Forelimb muscle (tissue), 1 donor: ENCODE results near the gene PABPN1L. TPM values are rescaled to one million over a fixed set of nuclear protein-coding genes. Genes with fewer than 3 reads are reported as not detected.
"Not testable (repeated sequence)": the region's sequence is repeated elsewhere in the genome, so short reads cannot be mapped to it uniquely, and the experiment has no call there.

Experiments
- DNase-seq: peaks from one replicate; pipeline ENCODE4 v3.0.0-alpha.2; 2013; ENCODE audit warnings: low read depth
- polyA plus RNA-seq: library from polyadenylated mRNA; unstranded; fragments of 120-200 nt; gene quantifications from one replicate; pipeline ENCODE4 v1.2.1, GENCODE V29; 2013; ENCODE audit not compliant: insufficient read length

PABPN1L gene
- polyA plus RNA-seq, 1 donor = 0.11 TPM

- DNase-seq = no peak
Measured at GRCh38 chr16:88830783-88831182, 35.7 kb downstream of the PABPN1L start.

DNA sequence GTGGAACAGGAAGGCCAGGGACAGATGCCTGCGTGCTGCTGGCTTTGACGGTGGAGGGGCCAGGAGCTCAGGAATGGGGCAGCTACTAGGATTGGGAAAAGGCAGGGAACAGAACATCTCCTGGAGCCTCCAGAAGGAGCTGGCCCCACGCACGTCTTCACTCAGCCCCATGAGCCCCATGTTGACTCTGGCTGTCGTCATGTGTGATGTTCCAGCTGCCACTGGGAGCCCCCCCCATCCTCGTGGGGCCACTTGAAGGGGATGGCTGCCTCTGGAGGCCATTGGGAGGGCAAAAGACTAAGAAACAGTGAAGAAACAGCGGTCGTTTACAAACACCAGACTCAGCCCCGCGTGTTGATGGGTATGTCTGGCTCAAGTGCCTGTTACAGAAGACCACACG lies 36.2 kb downstream of the PABPN1L start:
- DNase-seq = no peak

DNA sequence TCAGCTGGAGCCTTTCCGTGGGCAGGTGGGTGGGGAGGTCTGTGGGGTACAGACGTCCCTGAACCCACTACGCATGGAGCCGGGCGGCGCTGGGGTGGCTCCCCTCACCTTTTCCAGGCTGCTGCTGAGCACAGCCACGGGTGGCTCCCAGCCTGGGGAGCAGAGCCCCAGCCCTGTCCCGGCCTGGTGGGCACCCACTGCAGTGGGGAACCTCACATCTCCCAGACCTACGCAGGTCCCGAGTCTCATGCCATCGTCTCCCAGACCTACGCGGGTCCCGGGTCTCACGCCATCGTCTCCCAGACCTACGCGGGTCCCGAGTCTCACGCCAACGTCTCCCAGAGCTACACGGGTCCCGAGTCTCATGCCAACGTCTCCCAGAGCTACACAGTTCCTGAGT lies 37.7 kb downstream of the PABPN1L start:
- DNase-seq = no peak

DNA sequence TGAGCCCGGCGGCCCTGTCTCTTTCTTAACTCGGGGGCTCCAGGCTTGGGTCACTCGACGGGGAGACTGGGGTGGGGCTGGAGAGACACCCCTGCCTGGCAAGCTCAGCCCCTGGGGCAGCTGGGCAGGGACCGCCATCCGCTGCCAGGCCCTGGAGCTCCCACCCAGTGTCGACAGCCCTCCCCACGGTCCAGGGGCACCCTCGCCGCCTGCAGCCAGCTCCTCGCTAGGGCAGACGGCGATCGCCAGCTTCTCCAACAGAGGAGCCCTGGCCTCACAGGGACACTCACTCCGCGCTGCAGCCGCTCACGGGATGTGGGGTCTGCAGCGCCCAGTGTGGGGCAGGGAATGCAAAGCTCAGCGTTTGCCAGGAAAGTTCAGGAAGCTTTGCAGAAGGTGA lies 38.7 kb downstream of the PABPN1L start:
- DNase-seq = no peak

DNA sequence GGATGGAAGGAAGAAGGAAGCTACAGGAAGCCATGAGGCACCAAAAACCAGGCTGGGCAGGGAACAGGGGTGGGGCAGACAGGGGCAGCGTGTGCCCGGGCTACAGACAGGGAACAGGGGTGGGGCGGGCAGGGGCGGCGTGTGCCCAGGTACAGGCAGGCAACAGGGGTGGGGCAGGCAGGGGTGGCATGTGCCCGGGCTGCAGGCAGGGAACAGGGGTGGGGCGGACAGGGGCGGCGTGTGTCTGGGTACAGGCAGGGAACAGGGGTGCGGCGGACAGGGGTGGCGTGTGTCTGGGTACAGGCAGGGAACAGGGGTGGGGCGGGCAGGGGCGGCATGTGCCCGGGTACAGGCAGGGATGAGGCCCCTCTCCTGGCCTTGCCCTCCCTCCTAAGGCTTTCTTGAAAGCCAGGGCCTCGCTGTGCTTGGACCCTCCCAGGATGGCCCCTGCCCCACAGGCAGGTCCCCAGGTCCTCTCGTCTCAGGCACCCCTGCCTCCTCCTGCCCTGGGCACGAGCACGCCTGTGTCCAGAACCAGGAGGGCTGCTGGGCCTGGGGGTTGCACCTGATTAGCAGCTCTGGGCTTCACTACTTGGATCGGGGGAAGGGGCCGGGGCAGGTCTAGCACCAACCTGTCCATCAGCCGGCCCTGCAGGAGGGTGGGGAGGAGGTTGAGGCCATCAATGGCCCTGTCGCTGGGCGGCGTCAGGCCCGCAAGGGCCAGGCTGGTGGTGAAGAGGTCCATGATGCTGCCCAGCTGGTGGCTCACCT lies 40.2 kb downstream of the PABPN1L start:
- no peak for DNase-seq

DNA sequence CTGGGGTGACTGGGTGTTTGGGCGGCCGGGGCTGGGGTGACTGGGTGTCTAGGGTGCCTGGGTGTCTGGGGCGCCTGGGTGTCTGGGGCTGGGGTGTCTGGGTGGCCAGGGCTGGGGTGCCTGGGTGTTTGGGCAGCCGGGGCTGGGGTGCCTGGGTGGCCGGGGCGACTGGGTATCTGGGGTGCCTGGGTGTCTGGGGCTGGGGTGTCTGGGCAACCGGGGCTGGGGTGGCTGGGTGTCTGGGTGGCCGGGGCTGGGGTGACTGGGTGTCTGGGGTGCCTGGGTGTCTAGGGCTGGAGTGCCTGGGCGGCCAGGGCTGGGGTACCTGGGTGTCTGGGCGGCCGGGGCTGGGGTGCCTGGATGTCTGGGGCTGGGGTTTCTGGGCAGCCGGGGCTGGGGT lies 41.3 kb downstream of the PABPN1L start:
- no peak for DNase-seq

DNA sequence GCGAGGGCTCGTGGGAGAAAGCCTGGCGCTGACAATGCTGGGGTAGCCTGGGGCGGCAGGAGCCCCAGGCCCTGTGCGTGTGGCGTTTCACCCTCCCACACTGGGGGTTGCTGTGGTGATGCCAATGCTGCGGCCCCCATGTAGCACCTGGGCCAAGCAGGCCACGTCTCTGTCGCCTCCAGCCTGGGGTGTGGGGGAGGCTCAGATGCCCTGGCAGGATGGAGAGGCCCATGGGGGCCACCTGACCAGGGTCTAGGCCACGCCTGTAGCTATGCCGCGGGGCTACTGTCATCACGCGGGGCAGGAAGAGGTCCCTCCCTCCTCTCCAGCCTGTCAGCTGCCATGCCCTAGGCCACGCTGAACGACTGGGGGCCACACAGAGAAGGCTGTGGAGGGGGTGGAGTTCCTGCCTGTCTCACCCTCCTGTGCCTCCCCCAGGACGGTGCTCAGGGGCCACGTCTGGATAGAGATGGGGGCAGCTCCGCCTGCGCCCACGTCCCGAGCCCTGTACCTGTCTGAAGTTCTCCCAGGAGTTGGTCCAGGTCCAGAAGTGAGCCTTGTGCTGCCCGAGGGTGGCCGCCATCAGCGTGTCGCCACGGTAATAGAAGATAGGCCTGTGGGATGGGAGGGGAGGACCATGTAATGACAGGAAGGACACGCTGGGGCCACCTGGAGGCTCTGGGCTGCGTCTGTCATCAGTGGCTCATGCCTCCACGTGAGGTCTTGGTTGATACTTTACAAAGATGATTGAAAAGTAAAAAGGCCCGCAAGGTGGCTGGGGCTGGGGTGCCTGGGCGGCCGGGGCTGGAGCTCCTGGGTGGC lies 42.0 kb downstream of the PABPN1L start:
- DNase-seq = no peak

DNA sequence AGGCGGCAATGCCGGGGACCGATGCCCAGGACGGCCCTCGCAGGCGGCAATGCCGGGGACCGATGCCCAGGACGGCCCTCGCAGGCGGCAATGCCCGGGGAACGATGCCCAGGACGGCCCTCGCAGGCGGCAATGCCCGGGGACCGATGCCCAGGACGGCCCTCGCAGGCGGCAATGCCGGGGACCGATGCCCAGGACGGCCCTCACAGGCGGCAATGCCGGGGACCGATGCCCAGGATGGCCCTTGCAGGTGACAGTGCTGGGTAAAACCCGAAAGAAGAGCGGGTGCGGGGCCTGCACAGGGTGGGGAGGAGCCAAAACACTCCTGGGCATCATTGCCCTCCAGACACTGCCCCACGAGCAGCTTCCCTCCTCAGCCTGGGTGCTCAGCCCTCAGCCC lies 42.8 kb downstream of the PABPN1L start:
- not testable (repeated sequence) for DNase-seq

DNA sequence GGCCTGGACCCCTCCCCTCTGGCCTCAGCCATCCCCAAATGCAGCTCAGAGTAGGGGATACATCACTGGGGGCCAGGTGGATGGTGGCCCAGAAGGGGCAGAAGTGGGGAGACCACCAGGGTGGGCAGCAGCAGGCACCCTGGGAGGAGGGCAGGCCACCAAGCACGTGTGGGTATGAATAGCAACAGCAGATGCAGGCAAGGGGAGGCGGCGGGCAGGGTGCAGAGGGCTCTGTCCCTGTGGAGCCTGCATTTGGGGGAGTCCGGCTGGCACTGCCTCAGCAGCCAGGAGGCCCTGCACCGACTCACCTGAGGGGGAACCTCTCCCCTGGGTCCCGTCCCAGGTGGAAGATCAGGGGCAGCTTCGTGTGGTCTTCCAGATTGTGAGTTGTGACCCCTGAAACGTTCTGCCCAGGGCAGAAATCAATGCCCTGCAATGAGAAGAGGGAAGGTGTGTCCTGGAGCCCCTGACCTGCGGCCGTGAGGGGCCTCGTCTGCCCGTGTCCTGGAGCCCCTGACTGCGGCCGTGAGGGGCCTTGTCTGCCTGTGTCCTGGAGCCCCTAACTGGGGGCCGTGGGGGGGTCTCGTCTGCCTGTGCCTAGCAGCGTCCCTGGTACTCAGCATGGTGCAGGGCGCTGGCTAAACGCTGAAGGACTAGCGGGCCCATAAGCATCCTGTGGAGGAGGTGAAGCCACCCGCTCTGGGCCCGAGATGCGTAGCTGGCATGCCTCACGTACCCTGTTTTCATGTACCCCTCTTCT lies 44.0 kb downstream of the PABPN1L start:
- DNase-seq = no peak

GRCh38 chr16:88821168-88821850 lies 45.2 kb downstream of the PABPN1L start:
- DNase-seq = no peak

GRCh38 chr16:88820385-88821025 lies 46.0 kb downstream of the PABPN1L start:
- DNase-seq = no peak

- no peak for DNase-seq
Measured at GRCh38 chr16:88819126-88819525, 47.3 kb downstream of the PABPN1L start.

- DNase-seq = no peak
Measured at GRCh38 chr16:88818575-88818874, 47.9 kb downstream of the PABPN1L start.

GRCh38 chr16:88817785-88818574 lies 48.5 kb downstream of the PABPN1L start:
- DNase-seq = no peak

DNA sequence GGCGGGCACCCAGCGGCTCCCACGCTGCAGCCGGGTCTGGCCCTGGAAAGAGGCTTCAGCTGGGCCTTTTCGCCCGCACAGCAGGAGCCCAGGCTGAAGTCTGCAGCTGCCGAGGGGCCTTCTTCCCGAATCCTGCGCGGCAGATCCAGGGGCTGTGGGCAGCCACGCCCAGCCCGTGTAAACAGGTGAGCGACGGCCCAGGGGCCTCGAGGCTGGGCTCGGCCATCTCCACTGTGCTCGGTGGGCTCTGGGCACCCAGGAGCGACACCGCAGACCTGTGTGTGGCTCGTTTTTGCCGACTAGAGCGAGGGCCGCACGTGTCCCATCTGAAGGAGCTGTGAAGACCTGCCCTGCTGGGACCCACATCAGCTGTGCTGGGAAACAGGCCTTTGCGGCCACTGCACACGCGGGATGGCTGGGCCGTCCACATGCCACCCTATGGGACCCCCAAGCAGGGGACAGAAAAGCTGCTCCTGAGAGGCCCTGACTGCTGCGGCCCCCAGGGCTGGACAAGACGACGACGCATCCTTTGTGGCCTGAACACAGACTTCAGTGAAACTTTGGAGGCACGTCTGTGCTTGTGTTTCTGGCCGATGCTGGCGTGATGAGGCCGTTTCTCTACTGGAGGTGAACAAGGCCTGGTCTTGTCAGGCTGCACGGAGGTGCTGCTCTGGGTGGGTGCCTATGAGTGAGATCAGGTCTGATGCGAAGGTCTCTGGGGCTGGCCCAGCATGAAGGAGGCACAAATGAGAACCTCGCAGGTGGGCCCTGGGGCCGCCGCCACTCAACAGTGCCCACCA lies 49.5 kb downstream of the PABPN1L start:
- DNase-seq = no peak

- no peak for DNase-seq
Measured at GRCh38 chr16:88815901-88816589, 50.4 kb downstream of the PABPN1L start.

- no peak for DNase-seq
Measured at GRCh38 chr16:88815227-88815626, 51.2 kb downstream of the PABPN1L start.

DNA sequence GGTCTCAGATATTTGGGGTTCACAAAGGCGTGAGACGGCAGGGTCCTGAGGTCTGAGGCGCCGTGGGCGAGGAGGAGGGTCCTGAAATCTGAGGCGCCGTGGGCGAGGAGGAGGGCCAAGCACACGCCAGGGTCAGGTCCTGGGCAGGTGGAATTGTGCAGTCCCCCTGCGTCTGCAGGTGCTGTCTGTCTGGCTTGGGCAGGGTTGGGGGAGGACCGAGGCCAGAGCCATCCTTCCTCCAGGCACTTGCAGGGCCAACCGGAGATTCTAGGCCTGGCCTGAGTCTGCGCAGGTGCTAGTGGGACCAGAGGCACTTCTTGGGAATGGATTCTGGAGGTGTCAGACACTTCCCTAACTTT lies 52.3 kb downstream of the PABPN1L start:
- DNase-seq = no peak
